GM18517 (cell line): Measurements from ENCODE around the gene OTOGL.

Source experiments
- ATAC-seq: cut with Tn5 transposase; IDR thresholded peaks from one replicate; pipeline ENCODE4 v1.9.1; 2021; ENCODE audit warnings: mild to moderate bottlenecking, moderate library complexity; ENCODE audit not compliant: unreplicated experiment

The OTOGL gene

GRCh38 chr12:80176706-80177105 lies 77.4 kb downstream of the OTOGL start:
- ATAC-seq: no peak

GRCh38 chr12:80178846-80179245 lies 79.5 kb downstream of the OTOGL start:
- ATAC-seq: peak; percentile 61

- no peak for ATAC-seq
Observed at GRCh38 chr12:80183939-80184338, 84.6 kb downstream of the OTOGL start.

- no peak for ATAC-seq
Observed at GRCh38 chr12:80184926-80185325, 85.6 kb downstream of the OTOGL start.

- ATAC-seq: peak; percentile 61
Observed at GRCh38 chr12:80186727-80187217, 87.4 kb downstream of the OTOGL start.

GRCh38 chr12:80187660-80188090 lies 88.3 kb downstream of the OTOGL start:
- peak; percentile 47 for ATAC-seq

- no peak for ATAC-seq
Observed at GRCh38 chr12:80188576-80188975, 89.2 kb downstream of the OTOGL start.

GRCh38 chr12:80189241-80189640 lies 89.9 kb downstream of the OTOGL start:
- no peak for ATAC-seq

- no peak for ATAC-seq
Observed at GRCh38 chr12:80190001-80190400, 90.7 kb downstream of the OTOGL start.

- ATAC-seq: no peak
Observed at GRCh38 chr12:80192087-80192486, 92.8 kb downstream of the OTOGL start.

- ATAC-seq: no peak
Observed at GRCh38 chr12:80193865-80194264, 94.5 kb downstream of the OTOGL start.

- peak; percentile 57 for ATAC-seq
Observed at GRCh38 chr12:80195074-80195726, 95.9 kb downstream of the OTOGL start.

- ATAC-seq: no peak
Observed at GRCh38 chr12:80195737-80196136, 96.4 kb downstream of the OTOGL start.

GRCh38 chr12:80196419-80196818 lies 97.1 kb downstream of the OTOGL start:
- no peak for ATAC-seq

GRCh38 chr12:80198782-80199337 lies 99.5 kb downstream of the OTOGL start:
- no peak for ATAC-seq

GRCh38 chr12:80199931-80200330 lies 100.6 kb downstream of the OTOGL start:
- ATAC-seq: no peak

- no peak for ATAC-seq
Observed at GRCh38 chr12:80200414-80200813, 101.1 kb downstream of the OTOGL start.

GRCh38 chr12:80201908-80202307 lies 102.6 kb downstream of the OTOGL start:
- ATAC-seq: no peak

GRCh38 chr12:80205960-80206359 lies 106.6 kb downstream of the OTOGL start:
- no peak for ATAC-seq

- no peak for ATAC-seq
Observed at GRCh38 chr12:80208071-80208470, 108.7 kb downstream of the OTOGL start.

GRCh38 chr12:80211671-80212070 lies 112.3 kb downstream of the OTOGL start:
- ATAC-seq: no peak

- no peak for ATAC-seq
Observed at GRCh38 chr12:80212938-80213645, 113.8 kb downstream of the OTOGL start.
